Mesendoderm (in vitro differentiated cells): Measurements from ENCODE around the gene SFI1.
"Not testable (repeated sequence)": the region's sequence is repeated elsewhere in the genome, so short reads cannot be mapped to it uniquely, and the experiment has no call there.

ENCODE experiments used
- DNase-seq: peaks from one replicate; pipeline ENCODE4 v3.0.0; 2013
- H2AK5ac ChIP-seq: 2 replicates; pipeline ENCODE4 v1.6.1; 2013; ENCODE audit warnings: low read length, inconsistent platforms
- H2BK120ac ChIP-seq: 2 replicates; pipeline ENCODE4 v1.6.1; 2013; ENCODE audit warnings: low read depth, mild to moderate bottlenecking, low read length, moderate library complexity, mixed read lengths
- H2BK15ac ChIP-seq: replicated peaks from 2 replicates; pipeline ENCODE4 v1.6.1; 2013; ENCODE audit warnings: low read depth, mild to moderate bottlenecking, moderate library complexity
- H2BK5ac ChIP-seq: 2 replicates; pipeline ENCODE4 v1.6.1; 2013; ENCODE audit warnings: low read length, inconsistent platforms
- H3K18ac ChIP-seq: 2 replicates; pipeline ENCODE4 v1.6.1; 2013; ENCODE audit warnings: mild to moderate bottlenecking, low read length, mixed read lengths
- H3K23ac ChIP-seq: one replicate; pipeline ENCODE4 v1.6.1; 2013; ENCODE audit warnings: low read length
- H3K27ac ChIP-seq: 2 replicates; pipeline ENCODE4 v1.5.1; 2013; ENCODE audit warnings: low read depth, mild to moderate bottlenecking, inconsistent platforms, low read length, moderate library complexity
- H3K27me3 ChIP-seq: 2 replicates; pipeline ENCODE4 v1.6.1; 2013; ENCODE audit warnings: low read length, control low read depth, mild to moderate bottlenecking, inconsistent platforms; ENCODE audit not compliant: insufficient read depth, poor library complexity
- H3K36me3 ChIP-seq: 2 replicates; pipeline ENCODE4 v1.6.1; 2013; ENCODE audit warnings: low read length, inconsistent platforms; ENCODE audit not compliant: control insufficient read depth, insufficient read depth
- H3K4ac ChIP-seq: one replicate; pipeline ENCODE4 v1.6.1; 2013; ENCODE audit warnings: low read depth, mild to moderate bottlenecking, low read length, moderate library complexity
- H3K4me1 ChIP-seq: 2 replicates; pipeline ENCODE4 v1.6.1; 2013; ENCODE audit warnings: low read depth, low read length, inconsistent platforms; ENCODE audit not compliant: control insufficient read depth
- H3K4me2 ChIP-seq: 2 replicates; pipeline ENCODE4 v1.6.1; 2013; ENCODE audit warnings: low read length
- H3K4me3 ChIP-seq: 2 replicates; pipeline ENCODE4 v1.5.1; 2013; ENCODE audit warnings: mild to moderate bottlenecking, low read length
- H3K56ac ChIP-seq: one replicate; pipeline ENCODE4 v1.6.1; 2013; ENCODE audit warnings: low read length
- H3K79me1 ChIP-seq: 2 replicates; pipeline ENCODE4 v1.6.1; 2013; ENCODE audit warnings: low read length, inconsistent platforms
- H3K79me2 ChIP-seq: 2 replicates; pipeline ENCODE4 v1.6.1; 2013; ENCODE audit warnings: mild to moderate bottlenecking, low read length; ENCODE audit not compliant: control insufficient read depth, insufficient read depth
- H3K9ac ChIP-seq: 2 replicates; pipeline ENCODE4 v1.6.1; 2013; ENCODE audit warnings: low read length, inconsistent platforms
- H4K5ac ChIP-seq: one replicate; pipeline ENCODE4 v1.6.1; 2013; ENCODE audit warnings: low read length
- H4K8ac ChIP-seq: one replicate; pipeline ENCODE4 v1.6.1; 2013; ENCODE audit warnings: low read depth, mild to moderate bottlenecking, control low read depth, low read length, moderate library complexity
- WGBS: extraction: QIAGEN DNeasy Blood & Tissue Kit; methylation state at CpG from one replicate; pipeline ENCODE4 v1.1.7; 2013; ENCODE audit warnings: low lambda C conversion rate, missing lambda C conversion rate; ENCODE audit not compliant: insufficient coverage; ENCODE audit errors: extremely low coverage; 5-methylcytosine and 5-hydroxymethylcytosine counted together

Gene SFI1

GRCh38 chr22:31540166-31540565, 43.8 kb downstream of the SFI1 start:
- H2BK120ac ChIP-seq, H3K18ac ChIP-seq, H3K9ac ChIP-seq, H3K56ac ChIP-seq, DNase-seq, H3K4ac ChIP-seq, H3K27ac ChIP-seq, H3K4me2 ChIP-seq, H2BK5ac ChIP-seq, H3K79me2 ChIP-seq, H3K27me3 ChIP-seq, H3K79me1 ChIP-seq, H4K8ac ChIP-seq, H3K4me1 ChIP-seq, H2BK15ac ChIP-seq, H2AK5ac ChIP-seq, H3K23ac ChIP-seq, H3K36me3 ChIP-seq, H4K5ac ChIP-seq, H3K4me3 ChIP-seq: not testable (repeated sequence)
- no CpG with 5 or more reads among the region's 4 CpGs for whole genome bisulfite sequencing

- no CpG with 5 or more reads among the region's 5 CpGs for WGBS
- Histone ChIP-seq H3K27ac (no peak overlapping the region), H3K18ac (no peak overlapping the region), H2AK5ac (no peak overlapping the region), H3K4me1 (no peaks in the 10 kb centered on the region), H2BK120ac (no peak overlapping the region), H3K4me2 (no peak overlapping the region), H4K5ac (no peak overlapping the region), H3K27me3 (no peaks in the 10 kb centered on the region), H3K23ac (no peak overlapping the region), H4K8ac (no peak overlapping the region), H3K9ac (no peak overlapping the region), H3K56ac (no peak overlapping the region), H3K79me2 (no peaks in the 10 kb centered on the region), H3K4ac (no peak overlapping the region), H3K36me3 (no peaks in the 10 kb centered on the region), H3K79me1 (no peaks in the 10 kb centered on the region), H2BK5ac (no peak overlapping the region), H3K4me3 (no peak overlapping the region), H2BK15ac (no peak overlapping the region)
- no peak for DNase-seq
Observed at GRCh38 chr22:31540966-31541365, 44.6 kb downstream of the SFI1 start.

- Histone ChIP-seq H3K4me1 (no peaks in the 10 kb centered on the region), H3K27me3 (no peaks in the 10 kb centered on the region), H3K18ac (no peak overlapping the region), H3K27ac (no peak overlapping the region), H3K23ac (no peak overlapping the region), H3K56ac (no peak overlapping the region), H2AK5ac (no peak overlapping the region), H3K4me3 (no peak overlapping the region), H3K36me3 (no peaks in the 10 kb centered on the region), H3K79me2 (no peaks in the 10 kb centered on the region), H3K79me1 (no peaks in the 10 kb centered on the region), H3K9ac (no peak overlapping the region), H4K8ac (no peak overlapping the region), H3K4ac (no peak overlapping the region), H2BK120ac (no peak overlapping the region), H2BK5ac (no peak overlapping the region), H3K4me2 (no peak overlapping the region), H2BK15ac (no peak overlapping the region), H4K5ac (no peak overlapping the region)
- DNase-seq: no peak
- 100% methylated on average over 1 of the region's 15 CpGs for WGBS
Observed at GRCh38 chr22:31544481-31545480, 48.4 kb downstream of the SFI1 start.

GRCh38 chr22:31550871-31551370, 54.6 kb downstream of the SFI1 start:
- WGBS: no CpG with 5 or more reads among the region's 4 CpGs
- no peak overlapping the region for H3K56ac ChIP-seq

GRCh38 chr22:31556627-31557203, 60.4 kb downstream of the SFI1 start:
- WGBS: no CpG with 5 or more reads among the region's 9 CpGs
- H3K4me2 ChIP-seq: no peak overlapping the region
- no peak overlapping the region for H2BK5ac ChIP-seq
- no peaks in the 10 kb centered on the region for H3K79me1 ChIP-seq
- no peak overlapping the region for H3K4ac ChIP-seq
- no peak overlapping the region for H4K5ac ChIP-seq
- no peaks in the 10 kb centered on the region for H3K27me3 ChIP-seq
- no peak overlapping the region for H3K56ac ChIP-seq
- H3K79me2 ChIP-seq: no peaks in the 10 kb centered on the region
- DNase-seq: peak; percentile 41
- no peak overlapping the region for H3K23ac ChIP-seq
- no peak overlapping the region for H3K4me3 ChIP-seq
- H3K36me3 ChIP-seq: no peaks in the 10 kb centered on the region
- no peak overlapping the region for H3K9ac ChIP-seq
- H2BK15ac ChIP-seq: no peak overlapping the region
- H3K27ac ChIP-seq: no peak overlapping the region
- no peak overlapping the region for H3K18ac ChIP-seq
- no peak overlapping the region for H2AK5ac ChIP-seq
- H2BK120ac ChIP-seq: no peak overlapping the region
- no peaks in the 10 kb centered on the region for H3K4me1 ChIP-seq
- H4K8ac ChIP-seq: no peak overlapping the region

More at GRCh38 chr22:31550871-31551370, 54.6 kb downstream of the SFI1 start:
- no peak overlapping the region for H3K18ac ChIP-seq
- H3K79me1 ChIP-seq: no peaks in the 10 kb centered on the region
- H4K5ac ChIP-seq: no peak overlapping the region
- H2BK120ac ChIP-seq: no peak overlapping the region
- no peak overlapping the region for H2BK5ac ChIP-seq
- no peak overlapping the region for H4K8ac ChIP-seq
- no peak overlapping the region for H3K4ac ChIP-seq
- no peak overlapping the region for H3K4me3 ChIP-seq
- no peak overlapping the region for H2AK5ac ChIP-seq
- no peaks in the 10 kb centered on the region for H3K27me3 ChIP-seq
- H3K23ac ChIP-seq: no peak overlapping the region
- H3K4me2 ChIP-seq: no peak overlapping the region
- peak; percentile 25 for DNase-seq
- no peaks in the 10 kb centered on the region for H3K79me2 ChIP-seq
- H3K36me3 ChIP-seq: no peaks in the 10 kb centered on the region
- no peak overlapping the region for H3K9ac ChIP-seq
- no peak overlapping the region for H2BK15ac ChIP-seq
- no peaks in the 10 kb centered on the region for H3K4me1 ChIP-seq
- H3K27ac ChIP-seq: no peak overlapping the region
